Activated CD8-positive, alpha-beta T cell treated with anti-CD3 and anti-CD28 coated beads for 36 hours (primary cell): Measurements from ENCODE around the gene SUPV3L1. TPM values are rescaled to one million over a fixed set of nuclear protein-coding genes. Genes with fewer than 3 reads are reported as not detected.

Source experiments
- ATAC-seq: fragments of 200-7000 bp; cut with Tn5 transposase; one replicate; pipeline ENCODE4 v1.10.0; 2021; ENCODE audit warnings: mild to moderate bottlenecking, moderate library complexity
- CTCF ChIA-PET: fragments of 350-600 bp; sonication (Branson Sonifier 250); formaldehyde crosslinking; loops from one replicate; lab custom pipeline; 2021; ENCODE audit warnings: antibody characterized with exemption; lab: Charles Lee
- POLR2A ChIA-PET: fragments of 350-600 bp; sonication (Branson Sonifier 250); formaldehyde crosslinking; loops from one replicate; lab custom pipeline; 2021; ENCODE audit warnings: antibody characterized with exemption; lab: Charles Lee
- DNase-seq: peaks from one replicate; pipeline ENCODE4 v3.0.0-alpha.2; 2020
- H3K27ac Mint-ChIP-seq: one replicate; pipeline ENCODE4 v1.8.0; 2021; ENCODE audit warnings: mild to moderate bottlenecking, mixed read lengths
- H3K27me3 Mint-ChIP-seq: one replicate; pipeline ENCODE4 v1.8.0; 2021; ENCODE audit warnings: mixed read lengths
- H3K36me3 Mint-ChIP-seq: one replicate; pipeline ENCODE4 v1.8.0; 2021; ENCODE audit warnings: low read depth, mixed read lengths
- H3K4me1 Mint-ChIP-seq: one replicate; pipeline ENCODE4 v1.8.0; 2021; ENCODE audit warnings: low read depth, mixed read lengths
- H3K4me3 Mint-ChIP-seq: one replicate; pipeline ENCODE4 v1.8.0; 2021; ENCODE audit warnings: mild to moderate bottlenecking, moderate library complexity, mixed read lengths
- H3K9me3 Mint-ChIP-seq: one replicate; pipeline ENCODE4 v1.8.0; 2021; ENCODE audit warnings: mixed read lengths
- CTCF ChIP-seq: fragments of 200-600 bp; IDR thresholded peaks from one replicate; pipeline ENCODE4 v1.8.0; 2022; ENCODE audit warnings: antibody characterized with exemption, mild to moderate bottlenecking
- intact Hi-C: fragments of 100-400 bp; cut with micrococcal nuclease; formaldehyde crosslinking; loops from one replicate; pipeline ENCODE4 v1.10.0; 2022
- total RNA-seq, 2 experiments: library from RNA; stranded (reverse); gene quantifications; one replicate each; pipeline ENCODE4 v1.2.3, GENCODE V29; 2021

Gene SUPV3L1
- total RNA-seq, 2 experiments from 2014 or later, result 37.6 to 42.7 TPM

- no peak for DNase-seq
- H3K4me1 Mint-ChIP-seq, result peaks cover 38% of the 10 kb centered on the region
- H3K9me3 Mint-ChIP-seq, result no peaks in the 10 kb centered on the region
- no peaks in the 10 kb centered on the region for H3K36me3 Mint-ChIP-seq
- no peaks in the 10 kb centered on the region for H3K27me3 Mint-ChIP-seq
- ChIA-PET CTCF (interaction anchor here (0.6 to 1.4 kb wide), 11 partner anchors 11 to 212 kb away, joined by 3 to 7 read pairs (median 3); no protein-coding TSS in a partner anchor), POLR2A (interaction anchor here (0.7 to 1.1 kb wide), 4 partner anchors 8 to 177 kb away, joined by 3 to 4 read pairs (median 3); no protein-coding TSS in a partner anchor)
- peak overlapping the region; percentile 65 for H3K4me3 Mint-ChIP-seq
- TF ChIP-seq CTCF, result no peak
- intact Hi-C loops, result loop anchor here (5.0 to 10.0 kb wide), 3 partner anchors 46 to 221 kb away; partner anchors contain the start of gene VPS26A
- no peak for ATAC-seq
- H3K27ac Mint-ChIP-seq, result peak overlapping the region; percentile 87
Observed at GRCh38 chr10:69223028-69223342, 43.0 kb downstream of the SUPV3L1 start.

- no peak for TF ChIP-seq CTCF
- no peak for DNase-seq
- H3K4me3 Mint-ChIP-seq, result no peak overlapping the region
- ATAC-seq, result no peak
- H3K27ac Mint-ChIP-seq, result peak overlapping the region; percentile 2
- POLR2A ChIA-PET, result interaction anchor here (0.9 kb wide), 1 partner anchor 181 kb away, joined by 3 read pairs; no protein-coding TSS in a partner anchor
- peaks cover 57% of the 10 kb centered on the region for H3K4me1 Mint-ChIP-seq
- CTCF ChIA-PET, result interaction anchor here (0.9 to 2.4 kb wide), 2 partner anchors 11 to 167 kb away, joined by 4 to 6 read pairs; no protein-coding TSS in a partner anchor
- no peaks in the 10 kb centered on the region for H3K36me3 Mint-ChIP-seq
- no peaks in the 10 kb centered on the region for H3K27me3 Mint-ChIP-seq
- no peaks in the 10 kb centered on the region for H3K9me3 Mint-ChIP-seq
- intact Hi-C loops, result loop anchor here (5.0 to 10.0 kb wide), 3 partner anchors 48 to 223 kb away; partner anchors contain the start of gene VPS26A
Observed at GRCh38 chr10:69224862-69225657, 45.0 kb downstream of the SUPV3L1 start.

- H3K4me3 Mint-ChIP-seq, result no peak overlapping the region
- H3K27ac Mint-ChIP-seq, result peak overlapping the region; percentile 2
- no peaks in the 10 kb centered on the region for H3K36me3 Mint-ChIP-seq
- H3K4me1 Mint-ChIP-seq, result peaks cover 57% of the 10 kb centered on the region
- no peak for ATAC-seq
- H3K27me3 Mint-ChIP-seq, result no peaks in the 10 kb centered on the region
- no peak for DNase-seq
- ChIA-PET POLR2A (interaction anchor here (0.9 kb wide), 1 partner anchor 180 kb away, joined by 3 read pairs; no protein-coding TSS in a partner anchor), CTCF (interaction anchor here (0.6 to 2.4 kb wide), 4 partner anchors 11 to 402 kb away, joined by 3 to 6 read pairs (median 4); no protein-coding TSS in a partner anchor)
- intact Hi-C loops, result loop anchor here (10.0 kb wide), 1 partner anchor 101 kb away; the partner anchor contains the start of gene VPS26A
- H3K9me3 Mint-ChIP-seq, result no peaks in the 10 kb centered on the region
- no peak for TF ChIP-seq CTCF
Observed at GRCh38 chr10:69225681-69226080, 45.6 kb downstream of the SUPV3L1 start.

GRCh38 chr10:69226919-69227450 is 47.0 kb downstream of the SUPV3L1 start:
- DNase-seq (no peak), ATAC-seq (no peak)
- Mint-ChIP-seq H3K27ac (no peak overlapping the region), H3K9me3 (no peaks in the 10 kb centered on the region), H3K4me3 (no peak overlapping the region), H3K4me1 (peaks cover 51% of the 10 kb centered on the region), H3K36me3 (no peaks in the 10 kb centered on the region), H3K27me3 (no peaks in the 10 kb centered on the region)
- CTCF ChIA-PET, result no interaction called here
- POLR2A ChIA-PET, result interaction anchor here (0.6 to 1.4 kb wide), 2 partner anchors 12 to 282 kb away, joined by 3 to 4 read pairs; no protein-coding TSS in a partner anchor
- TF ChIP-seq CTCF, result no peak
- intact Hi-C loops, result loop anchor here (10.0 kb wide), 1 partner anchor 102 kb away; the partner anchor contains the start of gene VPS26A
